Stomach (tissue), 4 donors: ENCODE results near the gene GPX1.

ENCODE experiments used
- POLR2A ChIP-seq, 4 donors: fragments of 450-650 bp; IDR thresholded peaks; one replicate each; pipeline ENCODE4 v1.6.1; 2016; ENCODE audit warnings: antibody characterized with exemption in 4 of 4, control low read depth in 2 of 4, mild to moderate bottlenecking in 1 of 4, moderate library complexity in 1 of 4
- TF ChIP-seq, protein P1 (sequence below), 7 experiments: fragments of 450-650 bp in 4 of 7; fragments of 200-600 bp in 3 of 7; sonication (generic) in 3 of 7; IDR thresholded peaks; one replicate each; pipeline ENCODE4 v1.5.1; 2016 to 2019; ENCODE audit warnings: antibody characterized with exemption in 7 of 7, control low read depth in 2 of 7, mild to moderate bottlenecking in 1 of 7

DNA sequence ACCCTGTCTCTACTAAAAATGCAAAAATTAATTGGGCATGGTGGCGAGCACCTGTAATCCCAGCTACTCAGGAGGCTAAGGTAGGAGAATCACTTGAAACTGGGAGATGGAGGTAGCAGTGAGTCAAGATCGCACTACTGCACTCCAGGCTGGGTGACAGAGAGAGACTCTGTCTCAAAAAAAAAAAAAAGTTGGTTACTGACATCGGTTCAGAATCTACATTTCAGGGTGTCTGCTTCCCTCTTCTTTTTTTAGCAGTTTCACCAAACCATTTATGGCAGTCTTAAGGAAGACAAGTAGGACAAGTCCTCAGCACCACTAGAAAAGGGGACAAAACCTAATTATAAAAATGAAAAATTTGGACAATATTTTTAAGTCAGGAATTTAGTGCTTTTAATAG, 15.0 kb downstream of the GPX1 start:
- TF ChIP-seq, protein P1, sequence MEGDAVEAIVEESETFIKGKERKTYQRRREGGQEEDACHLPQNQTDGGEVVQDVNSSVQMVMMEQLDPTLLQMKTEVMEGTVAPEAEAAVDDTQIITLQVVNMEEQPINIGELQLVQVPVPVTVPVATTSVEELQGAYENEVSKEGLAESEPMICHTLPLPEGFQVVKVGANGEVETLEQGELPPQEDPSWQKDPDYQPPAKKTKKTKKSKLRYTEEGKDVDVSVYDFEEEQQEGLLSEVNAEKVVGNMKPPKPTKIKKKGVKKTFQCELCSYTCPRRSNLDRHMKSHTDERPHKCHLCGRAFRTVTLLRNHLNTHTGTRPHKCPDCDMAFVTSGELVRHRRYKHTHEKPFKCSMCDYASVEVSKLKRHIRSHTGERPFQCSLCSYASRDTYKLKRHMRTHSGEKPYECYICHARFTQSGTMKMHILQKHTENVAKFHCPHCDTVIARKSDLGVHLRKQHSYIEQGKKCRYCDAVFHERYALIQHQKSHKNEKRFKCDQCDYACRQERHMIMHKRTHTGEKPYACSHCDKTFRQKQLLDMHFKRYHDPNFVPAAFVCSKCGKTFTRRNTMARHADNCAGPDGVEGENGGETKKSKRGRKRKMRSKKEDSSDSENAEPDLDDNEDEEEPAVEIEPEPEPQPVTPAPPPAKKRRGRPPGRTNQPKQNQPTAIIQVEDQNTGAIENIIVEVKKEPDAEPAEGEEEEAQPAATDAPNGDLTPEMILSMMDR (IDR thresholded peaks at IDR 0.05) = no peak
- TF ChIP-seq POLR2A (IDR thresholded peaks at IDR 0.05) = no peak
